ENCODE measurements around the gene SUPT20HL1. TPM values are rescaled to one million over a fixed set of nuclear protein-coding genes. Genes with fewer than 3 reads are reported as not detected.

The SUPT20HL1 gene
- total RNA-seq, 4 donors from 2014 or later = not detected

GRCh38 chrX:24405959-24406358 is 45.5 kb downstream of the SUPT20HL1 start:
- H3K27ac ChIP-seq (replicated peaks in 1 of 4) = no peak overlapping the region
- no peaks in the 10 kb centered on the region for H3K36me3 ChIP-seq
- intact Hi-C loops (cut with DNase I) = no loop called here
- H3K4me1 ChIP-seq = no peaks in the 10 kb centered on the region
- DNase-seq (ENCODE audit: extremely low spot score) = no peak
- no peak overlapping the region for H3K4me3 ChIP-seq
- no peaks in the 10 kb centered on the region for H3K9me3 ChIP-seq
- peaks cover 0 to 3% (median 0%) of the 10 kb centered on the region in 4 donors for H3K27me3 ChIP-seq
- TF ChIP-seq EP300 (IDR thresholded peaks at IDR 0.05) (no peak), CTCF (IDR thresholded peaks at IDR 0.05) (no peak), POLR2A (IDR thresholded peaks at IDR 0.05; ENCODE audit: low read depth) (no peak), POLR2AphosphoS5 (IDR thresholded peaks at IDR 0.05) (no peak)

Other genes with a start within 250 kb of the SUPT20HL1 start
- gene ZFX, start 210.9 kb upstream of the SUPT20HL1 start, total RNA-seq = 10 to 100 TPM; 52.3 to 75.6 (median 66.4) TPM
- gene SUPT20HL2, start 46.6 kb upstream of the SUPT20HL1 start, total RNA-seq = under 1 TPM in 1 of 4 donors, not detected in 3; 0.33 TPM
- 10 to 100 TPM; 38.4 to 63.4 (median 53.4) TPM for gene PDK3, start 104.6 kb downstream of the SUPT20HL1 start, total RNA-seq